ENCODE measurements around the gene GPR84. TPM values are rescaled to one million over a fixed set of nuclear protein-coding genes. Genes with fewer than 3 reads are reported as not detected.
A peak's percentile ranks its signal among the peaks of the same experiment; 100 is the strongest.

GPR84 gene
- total and polyA plus RNA-seq, 4 experiments from 2014 or later: 0.36 TPM; not detected in 3

- ChIA-PET CTCF (ENCODE audit: partially characterized antibody) (interaction anchor here (0.8 to 10.3 kb wide), 20 partner anchors 10 to 167 kb away, joined by 3 to 108 read pairs (median 14); partner anchors contain the start of gene COPZ1), POLR2A (ENCODE audit: partially characterized antibody) (interaction anchor here (1.4 to 1.6 kb wide), 2 partner anchors 18 to 95 kb away, joined by 3 to 4 read pairs; no protein-coding TSS in a partner anchor)
- Histone ChIP-seq H3K27ac (ENCODE audit: low read depth, low read length) (no peak overlapping the region), H3K9me3 (ENCODE audit: control insufficient read depth in 1 of 2, low read length in 2 of 2) (no peaks in the 10 kb centered on the region), H3K36me3 (ENCODE audit: insufficient read depth, low read length) (no peaks in the 10 kb centered on the region), H3K27me3 (ENCODE audit: insufficient read depth, low read length) (no peaks in the 10 kb centered on the region), H3K4me3 (ENCODE audit: low read length in 2 of 2) (no peak overlapping the region), H3K4me1 (ENCODE audit: insufficient read depth, low read length) (peaks cover 4% of the 10 kb centered on the region)
- H3K4me3 Mint-ChIP-seq: no peak overlapping the region
- intact Hi-C loops (cut with micrococcal nuclease): no loop called here
- no peak for DNase-seq
- no peaks in the 10 kb centered on the region for H3K27me3 Mint-ChIP-seq
- no peaks in the 10 kb centered on the region for H3K9me3 Mint-ChIP-seq
- no peaks in the 10 kb centered on the region for H3K36me3 Mint-ChIP-seq
- H3K4me1 Mint-ChIP-seq: peaks cover 3 to 7% (median 5%) of the 10 kb centered on the region in 4 donors
- no peak overlapping the region for H3K27ac Mint-ChIP-seq
Observed at GRCh38 chr12:54381136-54381535, 16.9 kb upstream of the GPR84 start.

- Histone ChIP-seq H3K4me3 (ENCODE audit: low read length in 2 of 2) (peak overlapping the region in 1 of 2 donors; percentile 38), H3K4me1 (ENCODE audit: insufficient read depth, low read length) (peaks cover 4% of the 10 kb centered on the region), H3K36me3 (ENCODE audit: insufficient read depth, low read length) (no peaks in the 10 kb centered on the region), H3K9me3 (ENCODE audit: control insufficient read depth in 1 of 2, low read length in 2 of 2) (no peaks in the 10 kb centered on the region), H3K27ac (ENCODE audit: low read depth, low read length) (no peak overlapping the region), H3K27me3 (ENCODE audit: insufficient read depth, low read length) (no peaks in the 10 kb centered on the region)
- no peaks in the 10 kb centered on the region for H3K9me3 Mint-ChIP-seq
- H3K4me1 Mint-ChIP-seq: peaks cover 3 to 7% (median 5%) of the 10 kb centered on the region in 4 donors
- POLR2A ChIA-PET (ENCODE audit: partially characterized antibody): interaction anchor here (0.6 to 1.4 kb wide), 3 partner anchors 9 to 66 kb away, joined by 3 to 5 read pairs (median 4); no protein-coding TSS in a partner anchor
- CTCF ChIA-PET (ENCODE audit: partially characterized antibody): interaction anchor here (0.5 to 10.3 kb wide), 48 partner anchors 8 to 762 kb away, joined by 3 to 108 read pairs (median 6); partner anchors contain the start of genes CBX5, COPZ1, HNRNPA1 and SMUG1
- intact Hi-C loops (cut with micrococcal nuclease): loop anchor here (5.0 kb wide), 1 partner anchor 372 kb away; the partner anchor contains the start of gene HOXC8
- DNase-seq: peak; percentile 83 to 86 (median 84)
- H3K4me3 Mint-ChIP-seq: peak overlapping the region; percentile 31 to 75 (median 62)
- H3K36me3 Mint-ChIP-seq: no peaks in the 10 kb centered on the region
- peak overlapping the region in 3 of 7 donors; percentile 24 to 44 (median 41) for H3K27ac Mint-ChIP-seq
- no peaks in the 10 kb centered on the region for H3K27me3 Mint-ChIP-seq
Observed at GRCh38 chr12:54379398-54380201, 15.3 kb upstream of the GPR84 start.

GRCh38 chr12:54378796-54379397 is 14.6 kb upstream of the GPR84 start:
- peaks cover 4% of the 10 kb centered on the region for H3K4me1 ChIP-seq (ENCODE audit: insufficient read depth, low read length)
- no peaks in the 10 kb centered on the region for H3K9me3 ChIP-seq (ENCODE audit: control insufficient read depth in 1 of 2, low read length in 2 of 2)
- H3K27me3 ChIP-seq (ENCODE audit: insufficient read depth, low read length): no peaks in the 10 kb centered on the region
- ChIA-PET CTCF (ENCODE audit: partially characterized antibody) (interaction anchor here (0.5 to 10.3 kb wide), 39 partner anchors 7 to 761 kb away, joined by 3 to 108 read pairs (median 8); partner anchors contain the start of genes CBX5, COPZ1, HNRNPA1 and SMUG1), POLR2A (ENCODE audit: partially characterized antibody) (interaction anchor here (0.6 to 1.4 kb wide), 3 partner anchors 8 to 67 kb away, joined by 3 to 5 read pairs (median 4); no protein-coding TSS in a partner anchor)
- H3K27ac Mint-ChIP-seq: no peak overlapping the region
- peaks cover 3 to 7% (median 5%) of the 10 kb centered on the region in 4 donors for H3K4me1 Mint-ChIP-seq
- no peaks in the 10 kb centered on the region for H3K36me3 ChIP-seq (ENCODE audit: insufficient read depth, low read length)
- no peaks in the 10 kb centered on the region for H3K27me3 Mint-ChIP-seq
- intact Hi-C loops (cut with micrococcal nuclease): loop anchor here (5.0 kb wide), 1 partner anchor 372 kb away; the partner anchor contains the start of gene HOXC8
- H3K36me3 Mint-ChIP-seq: no peaks in the 10 kb centered on the region
- peak in 1 of 5 donors; percentile 31 for DNase-seq
- no peaks in the 10 kb centered on the region for H3K9me3 Mint-ChIP-seq
- no peak overlapping the region for H3K27ac ChIP-seq (ENCODE audit: low read depth, low read length)
- H3K4me3 ChIP-seq (ENCODE audit: low read length in 2 of 2): no peak overlapping the region
- H3K4me3 Mint-ChIP-seq: peak overlapping the region in 6 of 8 donors; percentile 15 to 75 (median 66)

GRCh38 chr12:54377797-54378515 is 13.7 kb upstream of the GPR84 start:
- Histone ChIP-seq H3K27ac (ENCODE audit: low read depth, low read length) (no peak overlapping the region), H3K36me3 (ENCODE audit: insufficient read depth, low read length) (no peaks in the 10 kb centered on the region), H3K27me3 (ENCODE audit: insufficient read depth, low read length) (no peaks in the 10 kb centered on the region), H3K4me3 (ENCODE audit: low read length in 2 of 2) (no peak overlapping the region), H3K4me1 (ENCODE audit: insufficient read depth, low read length) (peaks cover 4% of the 10 kb centered on the region), H3K9me3 (ENCODE audit: control insufficient read depth in 1 of 2, low read length in 2 of 2) (no peaks in the 10 kb centered on the region)
- ChIA-PET CTCF (ENCODE audit: partially characterized antibody) (interaction anchor here (1.2 to 10.3 kb wide), 8 partner anchors 11 to 163 kb away, joined by 3 to 108 read pairs (median 26); no protein-coding TSS in a partner anchor), POLR2A (ENCODE audit: partially characterized antibody) (interaction anchor here (1.2 kb wide), 1 partner anchor 98 kb away, joined by 3 read pairs; the partner anchor contains the start of genes CBX5 and HNRNPA1)
- Mint-ChIP-seq H3K27me3 (no peaks in the 10 kb centered on the region), H3K27ac (no peak overlapping the region), H3K9me3 (no peaks in the 10 kb centered on the region), H3K36me3 (no peaks in the 10 kb centered on the region), H3K4me3 (peak overlapping the region in 1 of 8 donors; percentile 6), H3K4me1 (peaks cover 3 to 7% (median 5%) of the 10 kb centered on the region in 4 donors)
- intact Hi-C loops (cut with micrococcal nuclease): loop anchor here (5.0 kb wide), 1 partner anchor 371 kb away; the partner anchor contains the start of gene HOXC8
- no peak for DNase-seq

GRCh38 chr12:54377007-54377406 is 12.7 kb upstream of the GPR84 start:
- peak overlapping the region in 2 of 7 donors; percentile 18 to 44 for H3K27ac Mint-ChIP-seq
- Histone ChIP-seq H3K27me3 (ENCODE audit: insufficient read depth, low read length) (no peaks in the 10 kb centered on the region), H3K4me1 (ENCODE audit: insufficient read depth, low read length) (peaks cover 5% of the 10 kb centered on the region), H3K36me3 (ENCODE audit: insufficient read depth, low read length) (no peaks in the 10 kb centered on the region), H3K27ac (ENCODE audit: low read depth, low read length) (no peak overlapping the region), H3K4me3 (ENCODE audit: low read length in 2 of 2) (no peak overlapping the region), H3K9me3 (ENCODE audit: control insufficient read depth in 1 of 2, low read length in 2 of 2) (no peaks in the 10 kb centered on the region)
- ChIA-PET CTCF (ENCODE audit: partially characterized antibody) (interaction anchor here (1.0 to 1.3 kb wide), 2 partner anchors 10 to 62 kb away, joined by 3 read pairs; no protein-coding TSS in a partner anchor), POLR2A (ENCODE audit: partially characterized antibody) (interaction anchor here (1.2 kb wide), 1 partner anchor 97 kb away, joined by 3 read pairs; the partner anchor contains the start of genes CBX5 and HNRNPA1)
- H3K27me3 Mint-ChIP-seq: no peaks in the 10 kb centered on the region
- intact Hi-C loops (cut with micrococcal nuclease): loop anchor here (5.0 kb wide), 1 partner anchor 370 kb away; the partner anchor contains the start of gene HOXC8
- DNase-seq: peak in 1 of 5 donors; percentile 17
- peaks cover 4 to 14% (median 6%) of the 10 kb centered on the region in 4 donors for H3K4me1 Mint-ChIP-seq
- no peaks in the 10 kb centered on the region for H3K36me3 Mint-ChIP-seq
- no peak overlapping the region for H3K4me3 Mint-ChIP-seq
- no peaks in the 10 kb centered on the region for H3K9me3 Mint-ChIP-seq

- ChIA-PET CTCF (ENCODE audit: partially characterized antibody) (interaction anchor here (1.0 to 1.3 kb wide), 2 partner anchors 10 to 62 kb away, joined by 3 read pairs; no protein-coding TSS in a partner anchor), POLR2A (ENCODE audit: partially characterized antibody) (interaction anchor here (1.2 kb wide), 1 partner anchor 96 kb away, joined by 3 read pairs; the partner anchor contains the start of genes CBX5 and HNRNPA1)
- no peak for DNase-seq
- H3K27me3 Mint-ChIP-seq: no peaks in the 10 kb centered on the region
- no peak overlapping the region for H3K27ac ChIP-seq (ENCODE audit: low read depth, low read length)
- H3K27me3 ChIP-seq (ENCODE audit: insufficient read depth, low read length): no peaks in the 10 kb centered on the region
- no peaks in the 10 kb centered on the region for H3K9me3 ChIP-seq (ENCODE audit: control insufficient read depth in 1 of 2, low read length in 2 of 2)
- H3K36me3 ChIP-seq (ENCODE audit: insufficient read depth, low read length): no peaks in the 10 kb centered on the region
- H3K4me3 ChIP-seq (ENCODE audit: low read length in 2 of 2): no peak overlapping the region
- H3K4me1 ChIP-seq (ENCODE audit: insufficient read depth, low read length): peaks cover 10% of the 10 kb centered on the region
- H3K4me1 Mint-ChIP-seq: peaks cover 5 to 18% (median 10%) of the 10 kb centered on the region in 4 donors
- no peak overlapping the region for H3K4me3 Mint-ChIP-seq
- H3K36me3 Mint-ChIP-seq: no peaks in the 10 kb centered on the region
- no peaks in the 10 kb centered on the region for H3K9me3 Mint-ChIP-seq
- peak overlapping the region in 2 of 7 donors; percentile 18 to 44 for H3K27ac Mint-ChIP-seq
- intact Hi-C loops (cut with micrococcal nuclease): loop anchor here (5.0 kb wide), 1 partner anchor 369 kb away; the partner anchor contains the start of gene HOXC8
Observed at GRCh38 chr12:54376596-54376995, 12.3 kb upstream of the GPR84 start.
